GM19025 (cell line): ENCODE data around the gene ETV5.

Experiments used
- ATAC-seq: cut with Tn5 transposase; IDR thresholded peaks from one replicate; pipeline ENCODE4 v1.9.1; 2021; ENCODE audit warnings: mild to moderate bottlenecking, low read depth, moderate library complexity; ENCODE audit not compliant: unreplicated experiment

Gene ETV5

DNA sequence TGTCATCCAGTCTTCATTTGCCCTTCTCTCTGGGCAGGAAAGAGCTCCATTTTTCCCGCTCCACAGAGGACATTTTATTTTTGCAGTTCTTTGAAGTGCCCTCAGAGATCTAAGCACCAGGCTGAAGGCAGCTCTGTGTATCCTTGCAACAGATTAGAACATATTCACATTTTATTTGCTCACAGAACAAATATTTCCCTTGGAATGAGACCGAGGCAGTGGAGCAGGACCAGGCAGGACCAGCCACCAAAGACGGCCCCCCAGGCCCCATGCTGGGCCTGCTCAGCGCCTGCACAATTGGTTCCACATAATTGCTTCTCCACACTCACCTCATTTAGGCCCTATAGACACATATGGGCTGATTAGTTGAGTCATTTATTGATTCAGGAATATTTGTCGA lies 15.7 kb upstream of the ETV5 start:
- ATAC-seq: no peak

DNA sequence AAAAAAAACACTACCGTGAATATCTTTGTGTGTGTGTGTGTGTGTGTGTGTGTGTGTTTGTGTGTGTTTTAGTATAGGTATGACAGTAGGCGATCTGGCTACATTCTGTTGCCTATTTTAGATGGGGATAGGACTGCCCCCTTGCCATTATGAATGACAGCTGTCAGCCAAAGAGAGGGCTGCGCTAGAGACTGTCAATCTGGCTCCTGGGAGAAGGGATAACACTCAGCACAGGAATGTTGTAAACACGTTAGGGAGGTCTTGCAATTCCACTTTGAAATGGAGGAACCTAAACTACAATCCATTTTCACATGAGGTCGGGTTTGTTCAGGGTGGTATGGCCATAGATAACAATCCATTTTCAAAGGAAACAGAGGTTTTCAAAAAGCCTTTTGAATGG lies 14.1 kb upstream of the ETV5 start:
- ATAC-seq: no peak

DNA sequence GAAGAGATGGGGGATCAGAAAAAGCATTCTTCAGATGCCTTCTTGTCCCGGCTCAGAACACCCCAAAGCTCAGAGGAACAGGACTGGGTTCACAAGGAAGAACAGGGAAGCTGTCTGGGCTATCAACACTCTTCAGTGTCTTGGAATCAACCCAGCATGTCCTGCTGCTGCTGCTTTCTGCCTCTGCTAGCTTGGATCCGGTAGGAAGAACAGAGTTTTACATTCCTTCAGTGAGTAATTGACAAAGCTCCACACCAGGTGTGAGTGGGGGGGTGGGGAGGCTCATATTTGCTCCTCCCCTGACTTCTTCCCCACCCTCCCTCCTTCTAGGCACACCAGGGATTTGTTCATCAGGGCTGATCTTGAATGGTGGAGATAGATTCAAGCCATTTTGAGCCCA lies 13.1 kb upstream of the ETV5 start:
- no peak for ATAC-seq

DNA sequence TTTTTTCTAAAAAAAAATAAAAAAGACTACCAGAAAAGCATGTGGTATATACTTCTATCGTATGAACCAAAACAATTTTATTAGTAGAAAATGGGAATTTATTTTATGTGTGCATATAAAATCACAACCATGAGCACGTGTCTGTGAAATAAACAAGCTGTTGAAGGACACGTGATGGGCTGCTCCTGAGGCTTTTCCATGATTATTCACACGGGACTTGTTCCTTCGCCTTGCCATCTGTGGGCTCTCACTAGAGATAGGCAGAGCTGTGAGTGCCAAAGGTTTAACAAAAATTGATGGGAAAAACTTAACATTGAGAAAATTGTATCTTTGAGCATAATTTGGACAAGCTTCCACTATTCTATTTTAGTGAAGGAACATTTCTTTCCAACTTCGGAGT lies 12.4 kb upstream of the ETV5 start:
- no peak for ATAC-seq

DNA sequence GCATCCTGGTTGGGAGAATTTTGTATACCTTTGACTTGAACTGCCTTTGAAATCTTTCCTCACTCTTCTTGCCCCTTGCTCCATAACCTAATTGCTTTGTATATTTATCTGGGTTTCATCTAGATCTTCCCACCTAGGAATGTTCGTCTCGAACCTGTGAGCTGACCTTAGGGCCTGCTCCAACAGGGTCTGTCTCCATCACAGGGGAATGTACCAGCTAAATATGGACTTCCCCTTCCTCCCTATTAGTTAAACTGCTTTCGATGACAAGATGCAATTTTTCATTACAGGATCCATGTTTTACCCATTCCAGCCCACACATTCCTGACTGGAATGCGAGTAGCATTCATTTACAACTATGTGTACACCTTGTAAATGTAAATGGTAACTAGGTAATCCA lies 10.6 kb upstream of the ETV5 start:
- ATAC-seq: no peak

DNA sequence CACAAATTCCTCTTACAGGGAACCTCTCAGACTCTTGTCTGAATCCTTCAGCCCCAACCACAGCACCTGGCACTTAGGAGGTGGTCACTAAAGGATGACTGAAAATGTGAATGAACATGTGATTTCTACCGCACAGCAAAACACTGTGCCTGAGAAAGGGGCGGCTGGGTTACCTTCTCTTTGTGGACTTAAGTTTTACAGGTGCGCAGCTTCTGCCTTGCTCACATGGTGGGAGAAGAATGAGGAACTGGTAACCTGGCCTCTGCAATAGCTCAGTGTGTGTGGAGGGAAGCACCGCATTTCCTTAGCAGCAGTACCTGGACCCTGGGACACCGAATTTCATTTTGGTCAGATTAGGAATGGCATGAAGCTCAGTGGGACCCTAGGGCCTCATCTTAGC lies 9.8 kb upstream of the ETV5 start:
- ATAC-seq: no peak

DNA sequence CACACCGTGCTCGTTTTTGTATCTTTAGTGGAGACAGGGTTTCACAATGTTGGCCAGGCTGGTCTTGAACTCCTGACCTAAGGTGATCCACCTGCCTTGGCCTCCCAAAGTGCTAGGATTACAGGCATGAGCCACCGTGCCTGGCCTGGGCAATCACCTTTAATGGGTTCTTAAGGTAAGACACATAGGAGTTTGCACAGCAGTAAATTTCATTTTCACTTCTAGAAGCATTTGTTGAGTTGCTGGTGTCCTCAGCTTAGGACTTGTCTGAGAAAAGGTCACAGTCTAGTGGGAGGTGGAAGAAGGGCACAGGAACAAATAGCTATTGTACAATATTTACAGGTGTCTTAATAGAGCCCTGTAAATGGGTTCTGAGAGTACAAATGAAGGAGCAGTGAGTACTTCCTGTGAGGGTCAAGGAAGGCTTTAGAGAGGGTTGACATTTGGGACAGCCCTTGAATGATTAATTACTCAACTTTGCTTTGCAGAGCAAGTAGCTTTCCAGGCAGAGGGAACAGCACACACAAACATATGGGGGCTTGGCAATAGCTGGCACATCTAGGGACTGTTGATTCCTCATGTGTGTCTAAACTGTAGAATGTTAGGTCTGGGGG lies 8.7 kb upstream of the ETV5 start:
- ATAC-seq: no peak

DNA sequence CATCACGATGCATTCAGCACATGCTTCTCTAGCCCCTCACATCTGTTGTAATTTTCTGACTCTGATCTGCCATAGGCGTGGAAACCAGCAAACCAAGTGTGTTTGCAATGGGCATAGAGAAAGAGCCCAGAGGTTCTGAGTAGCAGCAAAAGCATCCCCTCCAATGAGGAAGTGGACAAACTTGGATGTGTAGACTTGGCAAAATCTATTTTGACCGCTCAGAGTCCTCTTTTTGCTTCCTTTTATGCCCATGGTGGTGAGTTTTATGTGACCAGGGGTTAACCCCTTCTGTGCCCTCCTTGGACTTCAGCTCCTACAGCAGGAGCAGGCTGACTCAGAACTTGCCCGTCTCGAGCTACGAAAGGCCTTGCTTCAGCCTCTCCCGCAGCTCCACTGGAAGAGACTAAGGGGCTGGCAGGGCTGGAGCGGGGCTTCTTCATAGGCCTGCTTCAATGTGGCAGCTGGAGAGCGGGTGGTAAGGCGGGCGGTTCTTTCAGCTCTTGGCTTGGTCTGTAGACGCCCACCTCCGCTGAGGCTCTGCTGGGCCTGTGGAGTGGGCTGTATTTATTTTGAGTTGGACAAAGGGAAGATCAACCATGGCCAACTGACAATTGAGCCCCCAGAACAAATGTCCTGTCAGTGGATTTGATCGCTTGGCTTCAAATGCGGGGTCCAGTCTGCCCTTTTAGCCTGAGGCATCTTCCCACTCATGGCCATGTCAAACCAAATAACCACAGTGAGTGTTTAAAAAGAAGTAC lies 6.5 kb upstream of the ETV5 start:
- ATAC-seq: no peak

DNA sequence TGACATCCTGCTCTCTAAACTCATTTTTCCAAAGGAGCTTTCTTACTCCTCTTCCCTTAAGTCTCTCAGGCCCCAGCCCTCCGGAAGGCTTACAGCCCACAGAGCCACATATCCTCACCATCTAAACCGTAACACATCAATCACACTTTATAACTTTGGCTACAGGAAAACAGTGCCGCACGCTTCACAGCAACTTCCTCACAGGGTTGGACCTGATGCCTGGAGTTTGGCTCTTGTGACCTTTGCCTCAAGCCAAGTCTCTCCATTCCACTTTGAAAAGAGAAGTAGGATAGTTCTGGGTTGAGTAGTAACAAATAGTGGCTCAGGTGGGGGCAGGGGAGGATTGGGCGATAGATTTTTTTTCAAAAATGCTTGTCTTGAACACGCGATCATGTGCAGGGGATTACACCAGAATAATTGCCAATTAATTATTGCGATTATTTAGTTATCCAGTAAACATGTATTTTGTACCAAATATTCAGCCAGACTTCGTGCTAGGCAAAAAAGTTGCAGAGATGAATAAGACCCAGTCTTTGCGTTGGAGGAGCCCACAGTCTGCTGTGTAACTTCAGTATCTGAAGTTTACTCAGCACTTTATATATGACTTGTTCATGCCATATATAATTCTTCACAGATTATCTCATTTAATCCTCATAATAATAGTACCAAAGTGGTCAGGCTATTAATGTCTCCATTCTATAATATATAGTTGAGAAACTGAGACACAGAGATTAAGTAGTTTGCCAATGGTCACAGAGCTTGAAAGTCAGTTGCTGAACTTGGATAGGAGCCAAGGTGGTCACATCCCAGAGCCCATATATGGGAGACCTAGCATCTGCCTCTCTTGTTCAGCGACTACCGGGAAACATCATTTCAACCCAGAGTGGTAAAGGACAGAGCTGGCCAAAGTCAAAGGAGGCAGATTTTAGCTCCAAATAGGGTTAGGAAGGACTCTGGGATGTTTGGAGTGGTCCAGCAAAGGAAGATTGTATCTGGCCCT lies 2.4 kb upstream of the ETV5 start:
- no peak for ATAC-seq

DNA sequence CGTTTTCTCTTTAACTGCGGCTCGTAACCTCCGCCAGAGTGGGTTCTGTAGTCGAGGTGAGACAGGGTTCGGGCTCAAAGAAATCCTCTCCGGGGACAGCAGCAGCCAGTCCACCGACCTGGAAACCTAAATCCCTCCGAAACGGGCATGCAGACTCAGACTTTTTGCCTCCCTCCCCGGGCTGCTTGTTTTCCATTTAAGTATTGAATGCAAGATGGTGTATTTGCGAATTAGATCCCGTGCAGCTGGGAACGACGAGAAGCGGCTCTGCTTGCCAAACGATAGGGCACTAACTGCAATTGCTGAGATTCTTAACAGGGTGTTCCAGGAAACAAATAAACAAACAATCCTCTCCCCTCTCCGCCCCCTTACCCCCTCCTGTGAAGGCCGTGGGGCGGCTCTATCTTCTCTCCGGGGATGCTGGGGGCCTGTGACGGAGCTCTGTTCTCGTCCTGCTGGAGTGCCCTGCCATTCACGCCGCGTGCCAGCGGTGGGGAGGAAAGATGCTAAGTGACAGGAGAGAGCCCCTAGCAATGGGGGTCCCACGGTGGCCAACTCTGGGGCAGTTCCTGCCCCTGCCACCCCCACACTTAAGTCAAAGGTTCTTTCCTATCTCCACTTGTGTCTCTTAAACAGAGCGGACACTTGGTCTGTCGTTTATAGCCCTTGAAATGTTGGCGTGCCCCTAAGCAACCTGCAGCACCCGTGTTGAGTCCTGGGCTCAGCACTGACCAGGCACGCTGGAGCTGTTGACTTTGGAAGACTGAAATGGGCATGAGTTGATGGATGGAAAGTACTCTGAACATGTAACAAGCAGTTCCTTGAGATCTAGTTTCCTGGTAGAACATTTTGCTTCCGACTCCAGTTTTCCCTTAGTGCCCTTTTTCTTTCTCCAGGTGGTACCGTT lies 1.3 kb upstream of the ETV5 start:
- no peak for ATAC-seq

DNA sequence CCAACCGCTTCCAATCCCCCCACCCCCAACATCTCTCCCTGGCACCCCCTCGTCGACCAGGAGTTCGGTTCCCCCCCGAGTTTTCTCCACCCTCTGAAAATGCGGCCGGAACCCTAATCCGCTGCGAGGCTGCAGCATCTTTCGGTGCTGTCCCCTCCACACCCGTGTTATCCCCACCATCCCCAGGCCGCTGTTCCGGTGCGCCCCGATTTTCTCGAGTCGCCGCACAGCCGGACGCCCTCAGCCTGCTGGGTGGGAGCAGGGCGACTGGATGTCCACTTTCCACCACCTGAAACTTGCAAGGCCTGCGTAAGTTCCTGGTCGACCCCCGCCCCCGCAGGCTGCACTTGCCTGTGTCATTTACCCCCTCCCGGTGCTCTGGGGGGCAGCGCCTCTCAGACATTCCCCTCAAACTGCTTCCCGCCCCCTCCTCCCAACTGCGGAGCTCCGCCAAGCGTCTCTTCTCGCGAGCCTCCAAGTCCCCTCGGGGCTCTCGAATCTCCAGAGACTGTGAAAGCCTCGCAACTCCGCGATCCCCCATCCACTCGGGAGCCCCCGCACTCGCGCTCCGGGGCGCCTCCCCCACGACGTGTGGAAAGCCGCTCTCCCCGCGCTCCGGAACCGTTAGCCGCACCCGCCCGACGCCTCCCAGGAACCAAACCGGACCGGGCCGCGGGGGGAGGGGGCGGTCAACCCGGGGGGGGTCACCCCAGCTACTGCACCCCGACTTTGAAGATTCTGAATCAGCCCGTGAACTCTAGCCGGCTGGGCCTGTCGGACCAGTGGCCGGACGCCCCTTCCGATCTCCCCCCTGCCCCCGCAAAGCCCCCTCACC lies 566 bp downstream of the ETV5 start:
- no peak for ATAC-seq

DNA sequence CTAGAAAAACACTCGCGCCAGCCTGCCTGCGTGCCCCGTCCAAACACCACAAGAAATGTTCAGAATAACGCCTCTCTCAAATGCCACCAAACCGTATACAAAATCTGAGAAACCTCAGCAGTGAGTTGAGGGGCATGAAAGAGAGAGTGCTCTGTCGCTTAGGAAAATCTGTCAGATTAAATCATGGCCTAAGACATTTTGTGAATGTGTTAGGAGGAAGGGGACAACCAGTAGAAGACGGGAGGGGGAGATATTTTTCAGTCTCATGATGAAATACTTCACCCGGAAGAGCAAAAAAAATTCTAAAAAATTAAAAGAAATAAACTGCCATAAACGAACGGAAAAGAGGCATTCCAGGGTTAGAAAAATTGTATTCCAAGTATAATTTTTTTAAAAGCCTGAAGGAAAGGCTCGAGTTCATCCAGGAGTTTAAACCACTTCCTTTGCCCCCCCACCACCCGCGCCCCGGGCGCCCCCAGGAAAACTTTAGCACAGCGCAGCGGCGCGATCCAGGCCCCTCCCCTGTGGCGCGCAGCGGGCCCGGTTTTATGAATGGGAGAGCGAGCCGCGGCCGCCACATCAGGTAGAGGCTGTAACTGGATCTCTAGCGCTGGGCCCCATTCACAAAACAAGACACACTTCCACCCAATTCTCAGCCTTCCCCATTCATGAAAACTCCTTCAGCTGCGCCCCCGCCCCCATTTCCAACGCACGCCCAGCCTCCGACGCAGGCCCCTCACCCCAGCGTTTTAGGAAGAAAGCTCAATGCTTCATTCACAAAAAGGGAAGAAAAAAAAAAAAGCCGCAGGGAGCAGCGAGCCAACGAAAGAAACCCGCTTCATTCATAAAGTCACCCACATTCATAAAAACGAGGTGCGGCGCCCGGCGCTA lies 1.4 kb downstream of the ETV5 start:
- ATAC-seq: no peak

DNA sequence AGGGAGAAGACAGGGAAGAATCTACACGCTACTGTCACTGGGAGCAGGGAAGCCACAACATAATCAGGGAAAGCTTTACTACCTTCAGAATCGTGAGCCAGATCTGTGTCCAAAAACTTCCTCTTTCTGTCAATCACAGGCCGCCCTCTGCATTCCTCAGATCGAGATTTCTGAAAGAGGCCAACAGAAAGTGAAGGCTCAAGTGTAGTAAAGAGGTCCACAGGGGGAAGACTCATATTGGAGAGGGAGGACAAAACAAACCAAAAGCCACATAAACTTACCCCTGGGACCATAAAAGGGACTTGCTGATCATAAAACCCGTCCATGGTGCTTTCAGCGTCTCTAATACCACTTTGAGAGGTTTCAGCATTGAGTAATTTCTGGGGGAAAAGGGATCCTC lies 3.3 kb downstream of the ETV5 start:
- ATAC-seq: no peak

DNA sequence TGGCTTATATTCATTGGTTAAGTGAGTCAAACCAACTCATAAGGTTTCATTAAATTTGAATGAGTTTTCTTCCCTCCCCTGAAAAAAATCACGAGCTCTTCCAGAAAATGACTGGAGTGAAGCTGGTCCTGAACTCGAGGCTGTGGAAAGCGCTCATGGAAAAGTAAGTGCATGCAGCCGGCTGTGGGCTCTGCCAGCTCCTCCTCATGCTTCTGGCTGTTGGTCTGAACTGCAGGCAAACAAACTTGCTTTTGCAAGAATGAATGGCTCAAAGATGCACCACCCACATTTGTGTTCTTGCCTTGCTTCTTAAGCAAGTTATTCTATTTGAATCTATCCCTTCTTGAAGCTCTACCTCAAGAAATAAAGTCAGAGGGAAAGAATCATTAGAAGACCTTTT lies 6.2 kb downstream of the ETV5 start:
- ATAC-seq: no peak

DNA sequence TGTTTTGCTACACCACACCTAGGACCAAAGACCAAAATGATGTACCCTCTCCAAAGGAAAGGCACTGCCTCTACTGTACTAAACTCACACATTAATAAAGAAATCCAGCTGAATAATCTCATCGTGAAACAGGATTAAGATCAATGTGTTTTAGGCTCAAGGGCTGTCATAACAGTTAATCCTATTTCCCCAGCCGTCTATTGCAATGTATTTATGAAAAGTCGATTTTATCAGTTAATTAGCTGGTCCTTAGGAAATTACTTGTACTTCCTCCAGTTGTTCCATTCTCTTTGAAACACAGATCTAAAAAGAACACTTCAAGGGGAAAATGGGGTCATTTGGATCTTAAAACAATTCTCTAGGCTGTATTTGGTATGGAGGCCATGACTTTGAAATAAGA lies 8.5 kb downstream of the ETV5 start:
- no peak for ATAC-seq

DNA sequence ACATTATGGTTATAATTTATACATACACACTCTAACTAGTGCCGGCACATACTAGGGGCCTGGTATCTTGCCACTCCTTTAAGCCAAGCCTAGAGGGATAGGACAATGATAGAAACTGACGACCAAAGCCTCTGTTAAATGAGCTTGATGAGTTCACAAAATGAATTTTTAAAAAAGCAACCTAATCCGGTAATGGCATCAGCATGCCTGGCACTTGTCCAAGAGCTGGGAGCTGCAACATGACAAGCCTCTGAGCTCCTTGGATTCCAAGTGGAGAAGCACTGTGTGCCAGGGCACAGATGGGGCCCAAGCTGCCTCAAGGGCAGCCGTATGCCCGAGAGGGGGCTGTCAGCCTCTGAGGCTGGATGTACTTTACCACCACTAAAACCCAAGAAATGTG lies 9.7 kb downstream of the ETV5 start:
- ATAC-seq: no peak

DNA sequence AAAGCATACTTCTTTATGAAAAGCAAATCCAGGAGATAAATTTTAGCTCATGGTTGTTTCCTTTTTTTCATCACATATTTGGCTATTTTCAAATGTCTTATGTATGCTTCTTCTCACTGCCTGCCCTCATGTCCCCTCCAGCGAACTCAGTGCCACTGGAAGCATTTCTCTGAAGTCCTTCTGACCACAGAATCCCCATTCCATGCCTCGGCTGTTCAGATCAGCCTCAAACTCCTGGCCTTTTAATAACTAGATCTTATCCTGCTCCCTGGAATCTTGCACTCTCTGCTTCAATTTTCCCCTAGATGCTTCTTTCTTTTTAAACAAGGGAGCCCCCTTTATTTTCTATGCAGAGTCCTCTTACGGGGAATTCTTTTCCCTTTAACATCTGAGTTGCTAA lies 10.1 kb downstream of the ETV5 start:
- no peak for ATAC-seq

DNA sequence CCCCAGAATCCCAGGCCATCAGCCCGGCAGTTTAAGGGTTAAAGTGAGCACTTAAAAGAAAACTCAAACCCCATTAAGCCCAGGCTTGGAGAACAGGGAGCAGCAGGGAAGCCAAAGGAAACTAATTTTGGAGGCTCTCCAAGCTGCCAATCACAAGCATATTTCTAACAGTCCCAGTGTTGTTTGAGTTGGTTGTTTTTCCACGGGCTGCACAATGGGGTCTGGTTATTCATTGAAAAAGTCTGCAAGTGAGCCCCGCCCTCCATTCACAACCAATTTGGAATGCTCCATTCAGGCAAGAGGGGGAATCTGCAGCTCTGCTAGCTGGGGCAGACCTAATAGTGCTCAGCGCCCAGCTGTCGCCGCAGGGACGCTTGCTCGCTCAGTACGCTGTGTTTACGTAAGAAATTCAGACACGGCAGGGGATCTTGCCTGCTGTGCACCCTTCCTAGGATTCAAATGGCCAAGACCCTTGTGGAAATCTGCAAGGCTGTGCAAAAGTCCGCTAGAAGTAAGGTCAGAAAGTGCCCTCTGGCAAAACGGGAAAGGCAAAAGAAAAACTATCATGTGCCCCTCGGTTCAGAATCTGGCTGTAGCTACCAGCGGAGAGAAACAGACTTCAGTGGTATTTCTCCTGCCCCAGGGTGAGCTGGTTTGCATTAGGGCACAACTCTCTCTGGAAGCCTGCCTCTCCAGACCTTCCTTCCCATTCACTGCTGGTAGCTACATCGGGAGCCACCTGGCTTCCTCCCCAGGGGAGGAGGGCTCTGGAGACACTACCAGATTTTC lies 11.0 kb downstream of the ETV5 start:
- no peak for ATAC-seq
